CD4-positive, alpha-beta T cell treated with Interferon alpha-2 for 1 hour (primary cell): Measurements from ENCODE around the gene ACACB.

Source experiments
- DNase-seq, 2 donors: peaks; one replicate each; pipeline ENCODE4 v3.0.0-alpha.2; 2020 to 2022

Gene ACACB

DNA sequence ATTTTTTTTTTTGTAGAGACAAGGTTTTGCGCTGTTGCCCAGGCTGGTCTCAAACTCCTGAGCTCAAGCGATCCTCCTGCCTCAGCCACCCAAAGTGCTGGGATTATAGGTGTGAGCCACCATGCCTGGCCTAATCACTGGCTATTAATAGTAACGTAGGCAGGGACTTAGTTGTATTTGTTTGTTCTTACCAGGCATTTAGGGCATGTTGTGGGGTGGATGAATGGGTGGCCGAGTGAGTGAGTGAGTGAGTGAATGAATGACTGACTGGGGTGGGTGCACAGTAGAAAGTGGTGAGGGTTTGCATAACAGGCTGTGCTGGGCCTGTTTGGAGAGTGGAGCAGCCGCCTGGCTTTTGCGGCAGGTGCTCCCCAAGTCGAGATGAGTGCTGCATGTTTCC lies 105.7 kb downstream of the ACACB start:
- DNase-seq, result no peak

DNA sequence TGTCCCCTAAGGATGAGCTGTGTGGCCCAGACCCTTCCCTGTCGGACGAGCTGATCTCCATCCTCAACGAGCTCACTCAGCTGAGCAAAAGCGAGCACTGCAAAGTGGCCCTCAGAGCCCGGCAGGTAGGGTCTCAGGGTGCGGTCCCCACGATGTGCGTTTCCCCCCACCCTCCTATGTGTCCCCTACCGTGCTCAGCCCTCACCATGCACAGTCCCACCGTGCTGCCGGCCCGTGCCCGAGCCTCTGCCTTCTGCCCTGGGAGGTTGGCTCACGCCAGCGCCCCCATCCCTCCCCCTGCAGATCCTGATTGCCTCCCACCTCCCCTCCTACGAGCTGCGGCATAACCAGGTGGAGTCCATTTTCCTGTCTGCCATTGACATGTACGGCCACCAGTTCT lies 106.1 kb downstream of the ACACB start:
- DNase-seq, result no peak

GRCh38 chr12:109223211-109223610 lies 106.8 kb downstream of the ACACB start:
- DNase-seq, result no peak

GRCh38 chr12:109223868-109224267 lies 107.5 kb downstream of the ACACB start:
- no peak for DNase-seq

GRCh38 chr12:109228664-109229063 lies 112.3 kb downstream of the ACACB start:
- DNase-seq, result no peak

GRCh38 chr12:109230193-109230592 lies 113.8 kb downstream of the ACACB start:
- no peak for DNase-seq

GRCh38 chr12:109232731-109233130 lies 116.3 kb downstream of the ACACB start:
- no peak for DNase-seq

DNA sequence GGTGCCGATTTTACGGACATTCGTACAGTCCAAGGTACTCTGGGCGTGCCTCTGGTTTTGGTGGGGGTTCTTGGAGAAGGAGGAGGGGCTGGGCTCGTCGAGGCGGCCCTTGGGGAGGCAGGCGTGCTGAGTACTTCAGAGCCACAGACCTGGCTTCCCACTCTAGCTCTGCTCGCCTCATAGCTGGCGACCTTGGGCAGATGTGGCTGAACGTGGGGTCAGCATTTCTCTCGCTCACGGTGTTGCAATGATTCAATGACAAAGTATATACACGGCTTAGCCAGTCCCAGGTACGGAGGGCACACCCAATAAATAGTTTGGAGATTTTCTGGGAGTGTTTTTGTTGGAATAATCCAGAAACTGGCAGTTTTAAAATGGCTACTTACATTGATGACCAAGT lies 117.6 kb downstream of the ACACB start:
- no peak for DNase-seq

GRCh38 chr12:109236257-109236656 lies 119.9 kb downstream of the ACACB start:
- DNase-seq, result no peak

DNA sequence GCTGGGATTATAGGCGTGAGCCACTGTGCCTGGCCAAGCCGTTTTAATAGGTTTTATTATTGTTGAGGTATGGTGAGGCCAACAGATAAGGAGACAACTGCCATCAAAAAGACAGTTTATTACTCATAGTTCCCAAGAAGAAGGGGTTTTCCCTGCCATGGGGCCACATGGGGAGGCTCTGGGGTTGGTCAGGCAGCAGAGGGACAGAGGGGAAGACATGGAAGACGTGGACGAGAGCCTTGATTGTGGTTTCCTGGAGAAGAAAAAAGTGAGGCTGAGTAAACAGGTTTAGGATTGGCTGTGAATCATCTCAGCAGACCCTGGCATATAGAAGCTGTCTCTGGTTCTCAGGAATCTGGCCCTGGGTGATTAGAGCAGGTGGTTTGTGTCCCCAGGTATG lies 122.8 kb downstream of the ACACB start:
- DNase-seq, result no peak

- DNase-seq, result no peak
Measured at GRCh38 chr12:109239691-109240090, 123.3 kb downstream of the ACACB start.

DNA sequence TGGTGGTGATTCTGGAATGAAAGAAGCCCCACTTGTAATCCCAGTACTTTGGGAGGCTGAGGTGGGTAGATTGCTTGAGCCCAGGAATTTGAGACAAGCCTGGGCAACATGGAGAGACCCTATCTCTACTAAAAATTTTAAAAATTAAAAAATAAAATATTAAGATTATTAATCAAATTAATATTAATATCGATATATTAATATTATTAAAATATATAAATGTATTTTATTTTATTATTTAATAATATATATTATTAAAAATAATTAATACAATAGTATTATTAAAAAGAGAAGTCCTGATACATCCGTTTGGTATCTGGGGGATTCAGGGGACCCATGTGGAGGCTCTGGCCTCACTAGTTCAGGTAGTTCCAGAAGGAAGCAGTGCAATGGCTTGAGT lies 124.0 kb downstream of the ACACB start:
- no peak for DNase-seq

DNA sequence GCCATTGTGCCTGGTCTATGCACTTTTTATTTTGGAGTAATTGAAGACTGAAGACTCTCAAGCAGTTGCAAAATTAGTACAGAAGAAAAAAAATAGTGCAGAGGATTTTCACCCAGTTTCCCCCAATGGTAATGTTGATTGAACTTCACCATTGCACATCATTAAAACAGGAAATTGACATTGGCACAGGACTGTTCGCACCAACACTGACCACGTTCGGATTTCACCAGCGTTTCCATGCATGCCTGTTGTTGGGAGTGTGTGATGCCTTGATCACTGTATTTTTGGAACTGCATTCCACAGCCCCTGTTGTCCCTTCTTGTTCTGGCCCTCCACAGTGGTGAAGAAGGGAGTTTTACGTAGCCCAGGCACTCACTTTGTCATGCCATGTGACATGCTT lies 125.5 kb downstream of the ACACB start:
- DNase-seq, result no peak

GRCh38 chr12:109244073-109244472 lies 127.7 kb downstream of the ACACB start:
- DNase-seq, result no peak

GRCh38 chr12:109246221-109246620 lies 129.8 kb downstream of the ACACB start:
- no peak for DNase-seq

DNA sequence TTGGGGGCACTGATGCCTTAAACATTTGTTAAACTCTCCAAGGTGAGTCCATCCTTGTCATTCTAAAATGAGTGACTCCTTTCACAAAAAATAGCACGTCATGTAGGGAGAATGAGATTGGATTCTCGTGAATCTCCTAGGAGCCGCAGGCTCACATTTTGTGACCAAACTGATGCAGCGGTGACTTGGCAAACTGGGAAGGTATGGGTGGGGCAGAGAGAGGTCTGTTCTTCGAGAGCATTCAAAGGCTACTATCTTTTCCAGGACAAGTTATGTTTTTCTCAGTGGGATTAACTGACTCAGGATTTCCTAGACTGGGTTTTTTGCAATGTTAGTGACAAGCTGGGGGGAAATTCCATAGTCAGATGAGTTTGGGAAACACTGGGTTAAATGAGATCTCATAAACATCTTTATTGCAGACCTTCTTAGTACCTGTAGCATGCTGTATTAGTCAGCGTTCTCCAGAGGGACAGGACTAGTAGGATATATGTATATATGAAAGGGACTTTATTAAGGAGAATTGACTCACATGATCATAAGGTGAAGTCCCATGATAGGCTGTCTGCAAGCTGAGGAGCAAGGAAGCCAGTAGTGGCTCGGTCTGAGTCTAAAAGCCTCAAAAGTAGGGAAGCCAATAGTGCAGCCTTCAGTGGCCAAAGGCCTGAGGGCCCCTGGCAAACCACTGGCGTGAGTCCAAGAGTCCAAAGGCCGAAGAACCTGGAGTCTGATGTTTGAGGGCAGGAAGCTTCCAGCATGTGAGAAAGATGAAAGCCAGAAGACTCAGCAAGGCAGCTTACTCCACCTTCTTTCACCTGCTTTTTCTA lies 131.7 kb downstream of the ACACB start:
- no peak for DNase-seq

DNA sequence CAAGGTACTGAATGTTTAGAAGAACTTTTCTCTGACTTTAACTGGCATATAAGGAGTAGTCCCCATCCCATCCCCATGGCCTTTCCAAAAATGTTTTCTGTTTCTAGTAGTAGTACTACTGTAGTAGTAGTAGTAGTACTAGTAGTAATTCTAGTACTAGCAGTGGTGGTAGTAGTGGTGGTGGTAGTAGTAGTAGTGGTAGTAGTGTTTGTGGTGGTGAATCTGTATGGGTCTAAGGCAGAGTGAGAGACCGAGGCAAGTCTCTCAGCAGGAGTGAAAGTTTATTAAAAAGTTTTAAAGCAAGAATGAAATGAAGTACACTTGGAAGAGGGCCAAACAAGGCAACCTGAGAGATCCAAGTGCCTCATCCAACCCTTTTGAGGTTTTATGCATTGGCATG lies 134.1 kb downstream of the ACACB start:
- no peak for DNase-seq

- no peak for DNase-seq
Measured at GRCh38 chr12:109252799-109253198, 136.4 kb downstream of the ACACB start.

GRCh38 chr12:109253913-109254544 lies 137.6 kb downstream of the ACACB start:
- DNase-seq, result no peak

DNA sequence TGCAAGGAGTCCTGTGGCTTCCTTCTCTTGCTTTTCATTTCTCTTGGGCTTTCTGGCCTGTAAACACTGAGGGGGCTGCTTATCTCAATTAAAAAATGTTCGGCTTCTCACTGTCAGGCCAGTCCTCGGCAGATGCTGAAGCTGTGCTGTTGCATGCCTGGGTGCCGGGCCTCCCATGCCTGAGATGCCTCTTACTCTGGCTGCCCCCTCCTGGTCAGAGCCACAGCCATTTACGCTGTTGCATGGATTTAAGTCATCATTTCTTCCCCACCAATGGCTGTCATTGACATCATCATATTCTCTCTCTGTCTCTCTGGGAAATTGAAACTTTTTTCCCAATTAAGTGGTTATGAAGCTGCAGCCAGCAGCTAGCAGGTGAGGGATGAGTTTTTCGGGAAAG lies 139.0 kb downstream of the ACACB start:
- no peak for DNase-seq

- no peak for DNase-seq
Measured at GRCh38 chr12:109256011-109256410, 139.6 kb downstream of the ACACB start.

- DNase-seq, result no peak
Measured at GRCh38 chr12:109258201-109258600, 141.8 kb downstream of the ACACB start.

DNA sequence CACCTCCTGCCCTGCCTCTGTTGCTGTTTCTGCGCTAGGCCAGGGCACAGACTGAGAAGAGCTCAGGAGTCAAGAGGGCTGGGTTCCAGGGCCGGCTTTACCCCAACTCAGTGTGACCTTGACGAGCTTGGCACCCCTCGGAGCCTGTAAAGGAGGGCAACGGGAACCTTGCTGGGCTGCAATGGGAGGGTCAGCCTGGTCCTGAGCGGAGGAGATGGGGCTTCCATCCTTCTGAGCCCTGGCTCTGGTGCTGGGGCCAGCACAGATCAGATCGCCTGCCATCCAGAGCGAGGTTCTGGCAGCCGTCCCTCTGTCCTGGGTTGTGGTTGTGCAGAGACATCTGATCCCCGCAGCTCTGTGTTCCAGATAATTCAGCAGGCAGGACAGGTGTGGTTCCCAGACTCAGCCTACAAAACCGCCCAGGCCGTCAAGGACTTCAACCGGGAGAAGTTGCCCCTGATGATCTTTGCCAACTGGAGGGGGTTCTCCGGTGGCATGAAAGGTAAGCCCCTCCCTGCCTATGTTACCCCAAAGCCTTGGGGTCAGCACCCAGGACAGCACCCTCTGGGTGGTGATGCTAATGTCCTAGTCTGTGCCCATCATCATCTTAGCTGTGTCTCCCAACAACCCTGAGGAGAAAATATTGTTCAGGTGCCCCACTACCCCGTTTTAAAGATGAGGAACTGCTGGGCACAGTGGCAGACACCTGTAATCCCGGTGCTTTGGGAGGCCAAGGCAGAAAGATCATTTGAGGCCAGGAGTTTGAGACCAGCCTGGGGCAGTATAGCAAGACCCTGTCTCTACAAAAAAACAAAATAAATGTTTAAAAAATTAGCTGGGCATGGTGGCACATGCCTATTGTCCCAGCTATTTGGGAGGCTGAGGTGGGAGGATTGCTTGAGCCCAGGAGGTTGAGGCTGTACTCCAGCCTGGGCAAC lies 142.5 kb downstream of the ACACB start:
- no peak for DNase-seq

DNA sequence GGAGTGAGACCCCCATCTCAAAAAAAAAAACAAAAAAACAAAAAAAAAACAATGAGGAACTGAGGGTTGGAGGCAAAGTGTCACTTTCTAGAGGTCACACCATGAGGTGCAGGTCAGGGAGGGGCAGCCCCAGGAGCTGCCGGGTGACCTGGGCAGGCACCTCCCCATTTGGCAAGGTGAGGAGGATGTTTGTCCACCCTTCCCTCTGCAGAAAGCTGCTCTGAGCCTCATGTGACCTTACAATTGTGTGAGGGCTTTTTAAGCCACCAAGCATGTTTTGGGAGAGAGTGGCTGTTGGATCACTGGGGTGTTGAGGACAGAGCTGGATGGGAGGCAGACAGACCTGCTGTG lies 143.1 kb downstream of the ACACB start:
- no peak for DNase-seq
